NT2/D1 (cell line): ENCODE results near the gene C10orf71.

ENCODE experiments used
- YY1 ChIP-seq: IDR thresholded peaks from 2 replicates; pipeline ENCODE4 v1.6.1; 2011; ENCODE audit not compliant: insufficient read length, insufficient read depth
- ZNF274 ChIP-seq: IDR thresholded peaks from 2 replicates; pipeline ENCODE4 v1.6.1; 2011; ENCODE audit warnings: mild to moderate bottlenecking, low read depth, low read length

GRCh38 chr10:49330127-49330665 lies 31.2 kb downstream of the C10orf71 start:
- TF ChIP-seq ZNF274 (no peak), YY1 (no peak)
